ENCODE results near the gene C5orf15.

DNA sequence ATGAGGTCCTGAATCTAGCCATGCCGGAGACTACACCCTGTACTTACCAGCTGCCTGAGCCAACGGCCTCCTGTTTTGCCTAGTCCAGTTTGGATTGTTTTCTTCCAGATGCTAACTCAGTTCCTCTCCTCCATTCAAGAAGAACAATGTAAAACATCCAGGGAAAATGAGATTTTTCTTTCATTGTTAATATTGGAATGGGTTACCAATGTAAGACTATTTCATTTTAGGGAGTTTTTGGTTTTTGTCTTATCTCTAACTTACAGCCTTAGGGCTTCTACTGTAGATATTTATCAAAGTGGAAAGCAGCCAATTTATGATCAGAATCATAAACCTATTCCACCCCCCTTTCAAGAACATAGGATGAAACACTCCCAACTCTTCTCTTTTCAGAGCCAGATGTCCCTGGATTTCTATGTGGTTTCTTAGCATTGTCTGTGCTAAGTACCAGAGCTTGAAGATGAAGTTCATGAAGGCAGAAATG, 39.9 kb upstream of the C5orf15 start:
- TF ChIP-seq, protein P1, sequence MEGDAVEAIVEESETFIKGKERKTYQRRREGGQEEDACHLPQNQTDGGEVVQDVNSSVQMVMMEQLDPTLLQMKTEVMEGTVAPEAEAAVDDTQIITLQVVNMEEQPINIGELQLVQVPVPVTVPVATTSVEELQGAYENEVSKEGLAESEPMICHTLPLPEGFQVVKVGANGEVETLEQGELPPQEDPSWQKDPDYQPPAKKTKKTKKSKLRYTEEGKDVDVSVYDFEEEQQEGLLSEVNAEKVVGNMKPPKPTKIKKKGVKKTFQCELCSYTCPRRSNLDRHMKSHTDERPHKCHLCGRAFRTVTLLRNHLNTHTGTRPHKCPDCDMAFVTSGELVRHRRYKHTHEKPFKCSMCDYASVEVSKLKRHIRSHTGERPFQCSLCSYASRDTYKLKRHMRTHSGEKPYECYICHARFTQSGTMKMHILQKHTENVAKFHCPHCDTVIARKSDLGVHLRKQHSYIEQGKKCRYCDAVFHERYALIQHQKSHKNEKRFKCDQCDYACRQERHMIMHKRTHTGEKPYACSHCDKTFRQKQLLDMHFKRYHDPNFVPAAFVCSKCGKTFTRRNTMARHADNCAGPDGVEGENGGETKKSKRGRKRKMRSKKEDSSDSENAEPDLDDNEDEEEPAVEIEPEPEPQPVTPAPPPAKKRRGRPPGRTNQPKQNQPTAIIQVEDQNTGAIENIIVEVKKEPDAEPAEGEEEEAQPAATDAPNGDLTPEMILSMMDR (IDR thresholded peaks at IDR 0.05) = no peak
- TF ChIP-seq POLR2AphosphoS5 (IDR thresholded peaks at IDR 0.05) (no peak), POLR2A (IDR thresholded peaks at IDR 0.05) (no peak)

Data from transverse colon (tissue), 4 donors.